Measurements from ENCODE around the gene CAMSAP1.
"Not testable (repeated sequence)": the region's sequence is repeated elsewhere in the genome, so short reads cannot be mapped to it uniquely, and the experiment has no call there.

The CAMSAP1 gene

GRCh38 chr9:135901031-135901758, 6.2 kb downstream of the CAMSAP1 start:
- no peak for DNase-seq (ENCODE audit: low read depth, low spot score)

- DNase-seq (ENCODE audit: low read depth, low spot score) = no peak
These were observed 8.5 kb downstream of the CAMSAP1 start for GRCh38 chr9:135898634-135899407.

GRCh38 chr9:135896626-135897025, 10.7 kb downstream of the CAMSAP1 start:
- no peak for DNase-seq (ENCODE audit: low read depth, low spot score)

- DNase-seq (ENCODE audit: low read depth, low spot score) = no peak
These were observed 11.1 kb downstream of the CAMSAP1 start for GRCh38 chr9:135896205-135896604.

DNA sequence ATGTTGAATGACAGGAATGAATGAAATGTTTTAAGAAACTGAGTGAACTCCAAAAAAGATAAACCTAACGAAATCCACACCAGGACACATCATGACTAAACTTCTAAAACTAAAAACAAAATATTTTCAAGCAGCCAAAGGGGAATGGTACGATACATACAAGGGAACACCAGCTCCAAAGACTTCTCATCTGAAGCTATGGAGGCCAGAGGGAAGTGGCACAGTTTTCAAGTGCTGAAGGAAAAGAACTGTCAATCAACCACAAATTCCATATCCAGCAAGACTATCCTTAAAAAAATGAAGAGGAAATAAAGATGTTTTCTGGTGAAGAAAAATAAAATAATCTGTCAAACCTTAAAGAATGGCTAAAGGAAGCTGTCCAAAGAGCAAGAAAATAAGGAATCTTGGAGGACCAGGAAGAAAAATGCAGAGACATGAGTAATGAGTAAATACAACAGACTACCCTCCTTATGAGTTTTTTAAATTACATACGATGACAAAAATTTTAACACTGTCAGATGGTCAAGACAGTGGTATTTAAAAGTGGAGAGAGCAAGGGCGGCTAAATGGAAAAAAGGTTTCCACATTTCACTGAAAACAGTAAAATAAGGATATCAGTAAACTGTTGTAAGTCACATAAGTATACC, 12.0 kb downstream of the CAMSAP1 start:
- no peak for DNase-seq (ENCODE audit: low read depth, low spot score)

- DNase-seq (ENCODE audit: low read depth, low spot score) = no peak
These were observed 14.2 kb downstream of the CAMSAP1 start for GRCh38 chr9:135893104-135893503.

- DNase-seq (ENCODE audit: low read depth, low spot score) = not testable (repeated sequence)
These were observed 15.0 kb downstream of the CAMSAP1 start for GRCh38 chr9:135892327-135892726.

GRCh38 chr9:135891027-135891631, 16.2 kb downstream of the CAMSAP1 start:
- DNase-seq (ENCODE audit: low read depth, low spot score) = no peak

DNA sequence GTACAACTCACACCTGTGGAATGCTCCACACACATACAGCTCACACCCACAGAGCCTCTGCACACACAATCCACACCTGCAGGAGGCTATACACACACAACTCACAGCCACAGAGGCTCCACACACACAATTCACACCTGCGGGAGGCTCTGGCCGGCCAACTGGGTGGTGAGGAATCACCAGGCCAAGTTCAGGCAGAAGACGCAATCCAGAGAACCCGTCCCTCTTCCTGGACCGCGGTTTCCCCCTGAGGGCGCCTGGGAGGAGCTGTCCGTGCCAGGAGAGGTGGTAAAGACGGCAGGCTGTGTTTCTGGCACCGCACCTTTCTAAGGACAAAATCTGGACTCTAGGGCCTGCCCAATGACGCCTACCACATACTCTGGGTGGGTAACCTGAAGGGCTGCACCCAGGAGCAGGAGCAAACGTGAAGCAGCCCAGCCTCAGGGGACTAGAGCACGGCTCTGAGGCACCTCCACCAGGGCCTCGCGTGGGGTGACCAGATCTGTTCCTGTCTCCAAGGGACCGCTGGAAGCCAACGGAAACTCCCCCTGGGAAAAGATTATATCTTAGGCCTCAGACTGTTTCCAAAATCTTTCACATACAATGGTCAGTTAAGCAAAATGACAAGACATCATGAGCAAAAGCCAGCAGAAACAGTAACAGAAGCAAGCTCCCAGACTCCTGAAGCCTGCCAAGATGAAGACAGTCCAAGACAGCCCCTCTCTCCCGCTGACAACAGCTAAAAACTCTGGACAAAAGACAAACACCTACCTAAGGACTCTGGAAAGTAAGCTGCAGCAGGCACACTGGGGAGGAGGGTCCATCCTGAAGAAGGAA, 16.9 kb downstream of the CAMSAP1 start:
- no peak for DNase-seq (ENCODE audit: low read depth, low spot score)

DNA sequence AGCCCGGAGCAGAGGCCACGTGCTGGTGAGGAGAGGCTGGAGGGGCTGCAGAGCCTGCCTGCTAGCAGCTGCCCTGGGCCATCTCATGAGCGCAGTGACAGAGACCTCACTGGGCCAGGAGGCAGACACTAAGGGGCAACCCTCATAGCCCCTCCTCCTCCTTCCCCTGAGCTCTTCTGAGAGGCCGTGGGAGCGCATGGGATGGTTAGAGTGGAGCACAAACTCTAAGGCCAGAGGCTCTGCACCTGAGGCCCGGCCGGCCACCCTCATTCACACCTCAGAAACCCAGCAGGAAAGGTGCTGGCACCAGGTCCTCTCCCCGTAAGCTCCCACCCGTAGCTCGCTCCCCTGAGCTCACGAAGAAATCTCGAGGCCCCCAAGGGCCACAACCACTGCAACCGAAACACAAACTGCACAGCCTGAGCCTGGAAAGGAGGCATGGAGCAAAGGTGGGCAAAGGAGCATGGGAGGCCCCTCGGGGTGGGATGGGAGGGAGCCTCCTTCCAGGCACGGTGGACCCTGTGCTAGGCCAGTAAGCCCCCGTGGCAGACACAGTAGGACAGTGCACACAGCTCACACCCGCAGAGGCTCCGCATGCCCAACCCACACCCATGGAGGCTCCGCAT, 17.7 kb downstream of the CAMSAP1 start:
- no peak for DNase-seq (ENCODE audit: low read depth, low spot score)

DNA sequence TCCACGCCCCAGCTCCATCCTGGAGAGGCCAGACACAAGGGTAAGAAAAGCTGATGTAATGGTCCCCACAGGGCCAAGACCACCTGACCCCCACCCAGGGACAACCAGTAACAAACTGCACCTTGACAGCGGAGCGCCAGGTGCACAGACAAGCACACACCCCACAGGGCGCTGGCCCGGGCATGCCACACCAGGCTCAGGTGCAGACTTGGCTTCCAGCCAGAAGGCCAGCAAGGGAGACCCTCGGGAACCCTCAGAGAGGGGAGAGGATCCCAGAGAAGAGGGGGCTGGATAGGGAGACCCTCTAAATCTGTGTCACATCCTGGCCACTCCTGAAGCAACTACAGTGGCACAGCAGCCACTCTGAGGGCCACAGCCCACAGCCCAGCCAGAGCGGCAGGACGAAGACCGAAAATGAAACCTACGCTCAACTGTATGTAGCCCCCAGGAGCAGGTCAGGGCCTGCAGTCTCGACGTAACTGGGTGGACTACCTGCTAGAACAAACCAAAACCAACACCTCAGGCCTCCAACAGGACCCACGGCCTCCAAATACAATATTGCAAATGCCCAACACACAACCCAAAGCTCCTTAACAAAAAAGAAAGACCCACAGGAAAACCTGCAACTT, 18.5 kb downstream of the CAMSAP1 start:
- DNase-seq (ENCODE audit: low read depth, low spot score) = no peak

DNA sequence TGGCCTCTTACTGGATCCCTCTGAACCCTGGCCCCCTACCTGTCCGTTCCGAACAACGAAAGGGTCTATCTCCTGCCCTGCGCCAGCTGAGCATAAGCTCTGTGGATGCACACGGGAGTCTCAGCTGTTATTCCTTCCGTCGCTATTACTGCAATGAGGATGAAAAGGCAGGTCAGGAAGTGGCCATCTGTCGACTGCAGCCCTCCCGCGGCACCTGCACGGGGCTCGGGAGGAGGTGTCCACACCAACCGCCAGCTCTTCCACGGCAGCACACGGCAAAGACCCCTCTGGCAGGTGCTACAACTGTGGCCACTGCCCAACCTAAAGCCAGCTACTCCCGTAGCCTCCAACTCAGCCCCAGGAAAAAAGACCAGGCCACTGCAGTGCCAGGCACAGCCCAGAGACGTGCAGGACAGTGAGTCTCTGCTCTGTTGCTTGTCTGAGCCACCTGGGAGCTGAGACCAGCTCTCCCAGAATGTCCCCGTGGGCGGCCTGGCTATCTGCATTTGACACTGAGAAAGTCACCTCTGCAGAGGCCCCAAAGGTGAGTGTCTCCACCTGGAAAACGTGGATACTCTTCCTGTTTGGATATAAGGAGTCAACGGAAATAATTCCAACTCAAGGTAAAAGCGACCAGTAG, 19.1 kb downstream of the CAMSAP1 start:
- no peak for DNase-seq (ENCODE audit: low read depth, low spot score)

DNA sequence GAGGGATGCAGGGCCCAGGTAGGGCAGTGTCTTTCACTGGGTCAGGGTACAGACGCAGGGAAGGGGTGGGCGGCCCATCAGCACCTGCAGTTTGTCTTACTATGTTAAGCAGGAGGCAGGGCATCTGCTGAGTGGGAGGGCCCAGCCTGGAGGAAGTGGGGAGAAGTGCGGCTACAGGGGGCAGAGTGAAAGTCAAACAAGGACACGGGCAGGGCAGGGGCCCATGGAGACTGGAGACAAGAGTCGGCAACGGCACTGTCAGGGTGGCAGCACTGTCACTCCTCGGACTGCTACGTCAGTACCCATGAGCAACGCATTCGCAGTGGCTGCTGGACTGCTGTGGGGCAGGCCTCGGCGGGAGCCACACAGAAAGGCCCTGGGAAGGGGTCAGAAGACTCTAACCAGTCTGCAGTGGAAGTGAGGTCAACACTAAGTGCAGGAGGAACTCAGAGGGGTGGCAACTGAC, 19.7 kb downstream of the CAMSAP1 start:
- DNase-seq (ENCODE audit: low read depth, low spot score) = peak; percentile 22

- no peak for DNase-seq (ENCODE audit: low read depth, low spot score)
These were observed 20.3 kb downstream of the CAMSAP1 start for GRCh38 chr9:135887021-135887507.

DNA sequence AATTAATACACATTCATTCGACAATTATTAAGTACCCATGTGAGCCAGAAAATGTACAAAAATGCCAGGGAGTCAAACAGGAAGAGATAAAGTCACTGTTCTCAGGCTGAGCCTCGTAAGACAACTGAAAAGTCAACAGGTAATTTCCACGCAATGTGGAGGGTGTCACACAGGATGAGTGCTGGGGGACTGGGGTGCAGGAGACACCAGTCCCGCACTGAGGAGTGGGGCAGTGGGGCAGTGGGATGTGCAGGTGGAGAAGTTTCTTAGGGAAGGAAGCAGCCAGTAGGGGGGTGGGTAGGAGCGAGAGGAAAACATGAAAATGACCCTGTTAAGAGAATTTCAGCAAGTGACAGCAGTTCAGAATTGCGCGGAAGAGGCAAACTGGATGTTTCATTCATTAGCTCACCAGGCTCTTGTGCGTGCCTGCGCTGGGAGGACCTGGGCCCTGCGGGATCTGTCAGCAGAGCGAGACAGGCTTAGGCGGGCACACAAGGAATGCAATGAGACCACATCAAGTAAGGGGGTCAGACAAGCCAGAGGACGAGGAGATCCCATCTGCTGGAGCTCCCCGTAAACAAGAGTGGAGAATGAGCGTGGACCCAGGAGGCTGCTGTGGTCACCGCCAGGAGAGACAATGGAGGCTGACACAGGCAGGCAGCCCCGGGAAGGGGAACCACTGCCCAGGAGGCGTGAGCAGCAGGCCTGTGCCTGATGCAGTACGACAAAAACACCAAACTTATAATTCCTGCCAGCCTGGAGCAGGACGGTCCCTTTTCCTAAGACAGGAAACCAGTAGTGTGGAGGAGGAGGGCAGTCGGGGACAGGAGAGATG, 21.0 kb downstream of the CAMSAP1 start:
- DNase-seq (ENCODE audit: low read depth, low spot score) = no peak

DNA sequence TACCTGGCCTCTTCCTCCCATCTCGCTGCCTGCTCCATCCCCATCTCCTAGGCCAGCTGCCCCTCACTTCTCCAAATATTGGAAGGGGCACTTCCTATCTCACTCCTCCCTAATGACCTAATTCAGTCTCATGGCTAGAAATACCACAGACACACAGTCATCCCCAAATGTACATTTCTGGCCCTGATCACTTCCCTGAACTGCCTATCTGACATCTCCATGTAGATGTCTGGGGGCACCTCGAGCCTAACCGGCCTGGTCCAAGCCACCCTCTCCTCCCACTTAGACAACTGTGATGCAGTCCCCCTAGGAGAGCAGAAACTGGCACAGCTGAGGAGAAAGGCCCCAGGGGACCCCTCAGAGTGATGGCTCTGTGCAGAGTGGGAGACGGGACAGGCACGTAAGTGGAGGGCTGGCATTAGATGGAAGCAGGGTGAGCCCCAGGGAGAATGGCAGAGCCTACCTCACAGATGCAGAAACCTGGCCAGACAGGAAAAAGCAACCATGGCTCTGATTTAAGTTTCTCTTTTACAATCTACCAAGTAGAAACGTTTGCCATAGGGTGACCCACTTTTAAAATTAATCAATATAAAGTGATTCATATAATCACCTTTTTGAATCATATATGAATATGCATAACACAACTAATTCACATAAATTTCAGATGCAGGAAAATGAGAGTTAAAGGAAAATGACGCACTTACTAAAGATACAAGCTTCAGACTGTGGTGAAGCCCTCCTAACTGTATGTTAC, 22.1 kb downstream of the CAMSAP1 start:
- DNase-seq (ENCODE audit: low read depth, low spot score) = no peak

DNA sequence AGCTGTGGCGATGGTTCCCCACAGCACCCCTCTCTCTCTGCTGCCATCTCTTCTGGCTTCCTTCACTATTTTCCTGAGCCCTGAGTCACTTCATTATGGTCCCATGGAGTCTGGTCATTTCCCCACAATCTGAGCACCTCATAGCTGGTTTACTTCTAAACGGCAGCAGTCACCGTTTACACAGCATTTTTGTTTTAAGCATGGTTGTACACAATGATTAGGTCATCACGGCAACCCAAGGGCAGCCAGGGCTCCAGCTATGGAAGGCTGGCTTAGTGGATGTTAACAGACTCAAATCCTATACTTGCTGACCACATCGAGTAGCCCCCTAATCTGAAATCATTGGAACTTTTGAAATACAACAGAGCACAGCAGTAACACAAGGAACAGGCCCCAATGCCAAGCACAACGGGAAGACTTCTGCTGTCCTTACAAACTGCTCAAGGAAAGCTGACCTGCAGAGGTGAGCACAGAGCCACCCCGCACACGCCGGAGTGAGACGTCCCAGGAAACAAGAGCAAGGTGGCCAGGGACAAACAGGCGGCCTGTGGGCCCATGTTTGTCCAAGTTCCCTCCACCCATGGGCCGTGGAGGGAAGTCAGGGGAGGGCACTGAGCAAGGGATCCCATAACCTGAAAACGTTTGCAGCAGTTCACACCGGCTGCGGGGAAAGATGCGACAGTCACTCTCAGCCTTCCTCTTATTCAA, 22.9 kb downstream of the CAMSAP1 start:
- DNase-seq (ENCODE audit: low read depth, low spot score) = no peak

Measured in activated CD4-positive, CD25-positive, alpha-beta regulatory T cell treated with anti-CD3 and anti-CD28 coated beads, Interleukin-2, amount 50 U/mL, for 16 hours (primary cell).